Activated effector memory CD4-positive, alpha-beta T cell treated with Interleukin-2 at 50 U/mL for 16 hours (primary cell): ENCODE measurements around the gene SSTR1.
"Not testable (repeated sequence)": the region's sequence is repeated elsewhere in the genome, so short reads cannot be mapped to it uniquely, and the experiment has no call there.

Experiments
- DNase-seq: peaks from one replicate; pipeline ENCODE4 v3.0.0-alpha.2; 2020

Gene SSTR1, protein sequence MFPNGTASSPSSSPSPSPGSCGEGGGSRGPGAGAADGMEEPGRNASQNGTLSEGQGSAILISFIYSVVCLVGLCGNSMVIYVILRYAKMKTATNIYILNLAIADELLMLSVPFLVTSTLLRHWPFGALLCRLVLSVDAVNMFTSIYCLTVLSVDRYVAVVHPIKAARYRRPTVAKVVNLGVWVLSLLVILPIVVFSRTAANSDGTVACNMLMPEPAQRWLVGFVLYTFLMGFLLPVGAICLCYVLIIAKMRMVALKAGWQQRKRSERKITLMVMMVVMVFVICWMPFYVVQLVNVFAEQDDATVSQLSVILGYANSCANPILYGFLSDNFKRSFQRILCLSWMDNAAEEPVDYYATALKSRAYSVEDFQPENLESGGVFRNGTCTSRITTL

DNA sequence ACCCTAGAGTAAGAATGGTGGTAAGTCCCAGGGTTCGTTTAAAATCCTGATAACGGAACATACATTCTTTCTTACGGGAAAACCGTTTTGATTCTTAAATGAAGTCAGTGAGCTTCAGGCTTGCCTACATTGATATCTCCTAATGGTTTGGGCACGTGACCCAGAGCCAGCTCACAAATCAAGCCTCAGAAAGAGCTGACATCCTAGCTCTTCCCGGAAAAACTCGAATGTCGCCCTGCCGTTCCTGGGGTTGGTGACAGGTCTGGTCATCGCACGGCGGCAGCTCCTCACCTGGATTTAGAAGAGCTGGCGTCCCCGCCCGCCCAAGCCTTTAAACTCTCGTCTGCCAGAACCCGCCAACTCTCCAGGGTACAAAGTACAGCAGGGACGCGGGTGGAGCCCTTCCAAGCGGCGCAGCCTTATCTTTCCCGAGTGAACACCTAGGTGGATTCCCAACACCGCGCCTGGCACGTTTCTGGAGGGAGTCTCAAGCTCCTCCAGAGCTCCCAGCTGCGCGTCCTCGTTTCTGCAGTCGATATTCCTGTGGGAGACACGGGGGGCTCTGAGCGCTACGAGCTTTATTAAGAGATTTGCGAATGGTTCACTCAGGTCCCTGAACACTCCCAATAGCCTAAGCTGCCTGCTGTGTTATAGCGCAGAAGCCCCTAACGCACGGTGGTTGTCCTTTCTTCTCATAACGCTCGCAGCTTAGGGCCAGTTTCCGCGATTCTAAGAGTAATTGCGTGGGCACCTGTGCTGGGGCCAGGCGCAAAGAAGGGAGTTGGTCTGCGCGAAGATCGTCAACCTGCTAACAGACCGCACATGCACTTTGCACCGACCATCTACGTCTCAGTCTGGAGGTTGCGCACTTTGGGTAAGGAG, at the start of gene SSTR1:
SSTR1 (plus strand) TSS at position 169 of the 882 bp plus-strand sequence. CDS start 1,486 bp downstream, outside the sequence.
- DNase-seq = no peak

DNA sequence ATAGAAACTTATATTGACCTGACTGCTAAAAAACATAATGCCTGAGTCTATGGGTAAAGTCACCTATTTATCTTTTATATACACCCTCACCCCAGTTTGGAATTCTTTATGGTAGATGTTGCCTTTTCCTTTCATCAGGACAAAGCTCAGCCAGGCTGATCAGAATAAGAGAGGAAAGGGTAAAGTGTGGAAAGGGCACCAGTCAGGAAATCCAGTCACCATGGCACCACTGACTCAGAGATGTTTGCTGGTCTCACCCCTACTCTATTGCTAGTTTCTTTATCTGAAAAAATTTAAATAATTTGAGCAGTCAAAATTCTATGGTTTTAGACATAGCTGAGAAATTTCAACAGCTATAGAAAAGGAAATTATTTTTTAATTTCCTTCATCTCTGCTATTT, 49.2 kb upstream of the SSTR1 start:
- DNase-seq = no peak

DNA sequence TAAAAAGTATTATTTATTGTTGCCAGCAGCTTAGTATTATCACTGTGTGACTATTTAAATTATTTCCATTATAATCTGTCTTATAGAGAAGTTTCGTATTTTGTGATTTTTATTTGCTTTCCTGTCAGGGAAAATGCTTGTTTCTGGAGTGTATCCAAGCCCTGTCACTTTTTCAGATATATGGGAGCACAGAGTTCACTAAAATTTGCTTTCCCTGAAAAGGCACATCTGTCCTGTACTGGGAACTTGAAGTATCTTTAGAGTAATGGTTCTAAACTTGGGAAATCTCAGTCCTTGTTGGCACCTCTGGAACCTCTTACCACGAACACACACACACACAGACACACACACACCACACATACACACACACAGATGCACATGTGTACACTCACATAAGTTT, 39.3 kb upstream of the SSTR1 start:
- DNase-seq = no peak

DNA sequence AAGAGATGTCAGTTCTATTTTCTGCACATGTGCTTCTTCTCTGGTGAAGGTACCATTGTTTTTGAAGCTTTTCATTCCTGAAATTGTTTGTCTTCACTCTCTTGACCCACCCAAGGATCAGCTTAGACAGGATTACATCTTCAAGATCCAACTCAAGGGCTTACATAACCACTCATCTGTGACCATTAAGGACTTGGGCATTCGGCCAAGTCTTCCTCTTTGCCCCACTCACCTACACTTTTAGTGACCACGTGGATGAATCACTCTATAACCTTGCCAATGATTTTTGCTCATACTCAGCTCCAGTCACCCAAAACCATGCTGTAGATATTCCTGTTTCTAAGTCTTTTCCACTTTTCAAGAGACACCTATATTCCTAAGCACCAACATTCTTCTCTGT, 36.5 kb upstream of the SSTR1 start:
- no peak for DNase-seq

DNA sequence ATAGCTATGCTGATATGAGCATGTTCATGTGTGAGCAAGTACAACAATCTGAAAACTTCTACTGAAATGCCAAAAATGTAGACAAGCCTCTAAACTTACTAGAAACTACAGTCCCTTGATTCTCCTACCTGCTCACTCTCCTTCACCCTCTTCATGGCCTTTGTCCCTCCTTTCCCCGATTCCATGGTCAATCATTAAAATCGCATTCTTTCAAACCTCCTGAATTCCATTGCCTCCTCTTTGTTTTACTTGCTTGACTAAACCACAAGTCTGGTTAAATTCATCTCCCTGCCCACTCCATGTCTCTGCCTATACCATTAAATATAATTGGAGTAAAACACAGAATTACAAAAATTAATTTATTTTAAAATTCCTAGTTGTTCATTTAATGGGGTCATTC, 33.0 kb upstream of the SSTR1 start:
- DNase-seq = no peak

DNA sequence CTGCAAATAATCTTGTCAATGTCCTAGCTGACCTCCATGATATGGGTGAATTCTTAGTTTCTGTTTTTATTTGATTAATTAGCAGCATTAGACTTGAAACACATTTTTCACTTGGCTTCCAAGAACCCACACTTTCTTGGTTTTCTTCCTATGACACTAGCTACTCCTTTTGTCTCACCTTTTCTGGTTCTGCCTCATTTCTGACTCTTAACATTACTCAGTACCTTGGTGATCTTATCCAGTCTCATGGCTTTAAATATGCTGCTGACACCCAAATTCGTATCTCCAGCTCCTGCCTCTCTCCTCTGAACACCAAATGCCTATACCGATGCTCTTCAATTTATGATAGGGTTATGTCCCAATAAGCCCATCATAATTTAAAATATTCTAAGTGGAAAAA, 32.0 kb upstream of the SSTR1 start:
- DNase-seq = no peak

DNA sequence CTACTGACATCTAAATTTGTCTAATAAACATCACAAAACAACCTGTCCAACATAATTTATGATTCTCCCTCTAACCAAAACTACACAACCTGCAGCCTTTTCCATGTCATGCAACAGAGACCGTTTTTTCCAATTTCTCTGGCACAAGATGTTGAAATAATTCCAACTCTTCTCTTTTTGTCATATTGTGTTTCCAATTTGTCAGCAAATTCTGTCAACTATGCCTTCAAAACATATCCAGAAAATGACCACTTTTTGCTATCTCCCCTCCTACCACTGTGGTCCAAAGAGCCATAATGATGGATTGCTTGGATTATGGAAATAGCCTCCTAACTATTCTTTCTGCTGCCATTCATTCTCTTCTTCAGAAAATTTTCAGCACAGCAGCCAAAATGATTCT, 31.3 kb upstream of the SSTR1 start:
- no peak for DNase-seq

DNA sequence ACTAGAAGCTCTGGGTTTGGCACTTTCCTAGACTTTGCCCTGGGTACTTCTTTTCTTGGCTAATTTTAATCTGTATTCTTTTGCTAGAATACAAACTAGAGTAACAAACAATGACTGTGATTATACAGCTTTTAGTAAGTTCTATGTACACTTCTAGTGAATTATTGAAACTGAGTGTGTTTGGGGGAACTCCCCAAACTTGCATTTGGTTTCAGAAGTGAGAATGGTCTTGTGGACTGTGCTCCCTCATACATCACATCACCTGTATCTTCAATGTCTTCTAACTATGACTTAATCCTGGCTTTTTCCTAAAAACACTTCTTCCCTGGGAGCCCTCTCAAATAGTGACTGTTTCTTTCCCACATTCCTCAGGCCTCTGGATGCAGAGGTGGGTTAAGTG, 23.6 kb upstream of the SSTR1 start:
- DNase-seq = no peak

DNA sequence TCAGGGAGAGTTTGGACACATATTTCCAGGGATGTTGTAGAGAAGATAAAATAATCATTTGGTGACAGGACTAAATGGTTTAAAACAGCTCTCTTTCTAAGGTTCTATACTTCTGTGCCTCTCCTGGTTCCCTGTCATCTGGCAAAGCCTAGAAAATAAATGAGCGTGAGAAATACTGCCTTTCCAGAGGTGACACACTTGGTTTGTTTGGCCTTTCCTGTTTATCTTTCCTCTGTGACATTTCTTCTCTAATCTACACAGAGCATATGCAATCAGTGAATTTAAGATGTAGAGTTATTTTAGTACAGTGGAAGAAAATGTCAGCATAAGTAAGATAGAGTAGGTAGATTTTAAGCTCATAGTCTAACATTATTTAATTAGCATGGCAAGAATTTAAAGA, 22.0 kb upstream of the SSTR1 start:
- DNase-seq = no peak

DNA sequence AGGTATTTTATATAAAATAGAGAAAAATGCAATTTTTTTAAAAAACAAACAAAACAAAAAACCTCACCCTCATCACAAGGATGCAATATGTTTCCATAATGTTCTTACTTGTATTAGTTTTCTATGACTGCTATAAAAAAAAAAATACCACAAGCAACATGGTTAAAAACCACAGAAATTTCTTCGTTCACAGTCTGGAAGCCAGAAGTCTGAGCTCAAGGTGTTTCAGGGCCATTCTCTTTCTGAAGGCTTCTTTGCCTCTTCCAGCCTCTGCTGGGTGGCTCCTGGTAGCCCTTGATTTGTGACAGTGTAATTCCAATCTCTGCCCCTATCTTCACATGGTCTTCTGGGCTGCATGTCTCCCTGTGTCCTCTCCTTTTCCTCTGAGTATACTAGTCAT, 21.5 kb upstream of the SSTR1 start:
- no peak for DNase-seq

DNA sequence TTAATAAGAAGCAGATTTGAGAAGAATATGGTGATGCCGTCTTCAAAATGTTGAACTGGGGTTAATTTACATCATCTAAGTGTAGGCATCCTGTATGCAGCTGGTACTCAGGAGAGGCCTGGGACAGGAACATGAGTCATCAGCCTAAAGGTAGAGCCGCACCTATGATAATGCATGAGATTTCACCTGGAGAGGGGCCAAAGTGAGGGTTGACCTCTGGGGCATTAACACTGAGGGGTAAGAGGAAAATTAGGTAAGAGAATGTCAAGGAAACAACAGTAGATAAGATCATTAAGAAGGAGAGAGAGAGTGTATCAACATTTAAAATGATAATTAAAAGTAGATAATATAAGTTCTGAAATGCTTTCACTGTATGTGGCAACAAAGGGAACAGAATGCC, 20.2 kb upstream of the SSTR1 start:
- no peak for DNase-seq

DNA sequence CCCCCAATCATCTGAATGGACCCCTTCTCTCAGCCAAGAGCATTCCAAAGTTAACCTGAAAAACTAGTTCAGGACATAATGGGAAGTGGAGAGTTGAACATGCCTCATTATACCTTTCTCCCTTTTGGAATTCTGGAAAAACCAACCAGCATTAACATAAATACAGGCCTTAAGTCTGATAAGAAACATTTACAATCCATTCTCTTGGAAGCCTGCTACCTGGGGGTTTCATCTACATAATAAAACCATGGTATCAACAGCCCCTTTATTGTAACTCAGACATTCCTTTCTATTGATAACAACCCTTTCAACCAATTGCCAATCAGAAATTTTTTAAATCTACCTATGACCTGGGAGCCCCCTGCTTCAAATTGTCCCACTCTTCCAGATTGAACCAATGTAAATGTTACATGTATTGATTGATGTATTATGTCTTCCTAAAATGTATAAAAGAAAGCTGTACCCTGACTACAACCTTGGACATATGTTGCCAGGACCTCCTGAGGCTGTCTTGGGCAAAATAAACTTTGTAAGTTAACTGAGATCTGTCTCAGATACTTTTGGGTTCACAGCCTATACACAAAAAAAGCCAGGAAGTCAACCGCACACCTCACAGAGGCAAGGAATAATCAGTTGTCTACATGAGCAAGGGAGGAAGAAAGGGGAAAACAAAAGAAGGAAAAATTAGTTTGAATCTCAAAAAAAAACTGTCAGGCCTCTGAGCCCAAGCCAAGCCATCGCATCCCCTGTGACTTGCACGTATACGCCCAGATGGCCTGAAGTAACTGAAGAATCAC, 17.6 kb upstream of the SSTR1 start:
- DNase-seq = no peak

DNA sequence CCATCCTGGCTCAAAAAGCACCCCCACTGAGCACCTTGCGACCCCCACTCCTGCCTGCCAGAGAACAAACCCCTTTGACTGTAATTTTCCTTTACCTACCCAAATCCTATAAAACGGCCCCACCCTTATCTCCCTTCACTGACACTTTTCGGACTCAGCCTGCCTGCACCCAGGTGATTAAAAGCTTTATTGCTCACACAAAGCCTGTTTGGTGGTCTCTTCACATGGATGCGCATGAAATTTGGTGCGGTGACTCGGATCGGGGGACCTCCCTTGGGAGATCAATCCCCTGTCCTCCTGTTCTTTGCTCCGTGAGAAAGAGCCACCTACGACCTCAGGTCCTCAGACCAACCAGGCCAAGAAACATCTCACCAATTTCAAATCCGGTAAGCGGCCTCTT, 16.9 kb upstream of the SSTR1 start:
- DNase-seq = not testable (repeated sequence)

DNA sequence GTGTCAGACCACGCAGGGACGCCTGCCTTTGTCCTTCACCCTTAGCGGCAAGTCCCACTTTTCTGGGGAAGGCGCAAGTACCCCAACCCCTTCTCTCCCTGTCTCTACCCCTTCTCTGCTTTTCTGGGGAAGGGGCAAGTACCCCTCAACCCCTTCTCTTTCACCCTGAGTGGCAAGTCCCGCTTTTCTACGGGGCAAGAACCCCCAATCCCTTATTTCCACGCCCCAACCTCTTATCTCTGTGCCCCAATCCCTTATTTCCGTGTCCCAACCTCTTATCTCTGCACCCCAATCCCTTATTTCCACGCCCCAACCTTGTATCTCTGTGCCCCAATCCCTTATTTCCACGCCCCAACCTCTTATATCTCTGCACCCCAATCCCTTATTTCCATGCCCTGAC, 16.2 kb upstream of the SSTR1 start:
- DNase-seq = not testable (repeated sequence)

DNA sequence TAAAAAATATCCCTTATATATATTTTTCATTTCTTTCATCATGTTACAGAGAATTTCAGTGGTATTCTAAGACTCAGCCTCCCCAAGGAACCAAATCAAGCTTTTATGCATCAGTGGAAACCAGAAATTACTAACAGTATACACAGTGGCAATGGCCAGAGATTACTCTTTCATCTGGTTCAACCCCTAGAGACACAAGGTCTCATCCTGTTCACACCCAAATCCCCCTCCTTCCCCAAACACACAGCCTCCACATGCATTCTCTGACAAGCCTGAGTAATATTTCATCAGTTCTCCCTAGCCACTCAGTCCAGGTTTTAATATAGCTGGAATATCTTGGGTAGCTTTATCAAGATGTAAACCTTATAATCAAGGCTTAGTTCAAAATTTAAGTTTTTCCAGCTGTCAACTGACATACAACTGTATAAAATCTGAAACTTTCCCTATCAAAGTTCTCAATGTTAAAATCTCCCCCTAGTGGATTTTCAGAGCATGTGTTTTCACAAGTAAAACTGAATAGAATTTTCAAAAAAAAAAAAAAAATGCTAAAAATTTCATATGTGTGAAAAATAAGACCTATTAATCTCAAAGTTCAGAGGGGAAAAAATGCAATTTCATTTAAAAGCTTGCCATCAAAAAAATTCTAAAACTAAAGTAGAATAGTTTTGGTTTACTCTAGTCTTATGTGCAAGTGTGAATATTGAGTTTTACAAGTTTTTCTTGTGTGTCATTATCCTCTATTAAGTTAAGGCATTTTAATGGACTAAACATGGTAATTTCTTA, 10.5 kb upstream of the SSTR1 start:
- no peak for DNase-seq

DNA sequence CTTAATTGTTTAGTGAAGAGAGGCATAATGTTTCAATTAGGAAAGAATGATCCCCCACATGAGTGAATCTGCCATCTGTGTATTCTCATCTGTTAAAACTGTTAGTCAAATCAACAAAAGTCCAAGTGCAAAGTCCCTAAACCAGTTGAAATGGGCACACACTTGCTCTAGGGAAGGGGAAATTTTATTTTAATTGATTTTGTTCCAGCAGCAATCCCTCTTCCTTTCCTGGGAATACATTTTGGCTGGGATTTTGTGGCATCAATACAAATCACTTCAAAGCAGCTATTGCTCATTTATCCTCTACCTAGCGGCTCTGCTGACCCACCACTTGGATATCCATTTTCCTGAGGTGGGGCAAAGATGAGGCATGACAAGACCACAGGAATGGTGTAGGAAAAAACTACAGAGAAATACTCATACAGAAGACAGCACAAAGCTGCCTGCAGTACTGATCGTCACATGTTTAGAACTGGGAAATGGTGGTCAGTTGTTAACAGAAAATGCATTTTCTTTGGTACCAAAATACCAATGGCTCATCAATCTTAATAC, 9.8 kb upstream of the SSTR1 start:
- DNase-seq = no peak

DNA sequence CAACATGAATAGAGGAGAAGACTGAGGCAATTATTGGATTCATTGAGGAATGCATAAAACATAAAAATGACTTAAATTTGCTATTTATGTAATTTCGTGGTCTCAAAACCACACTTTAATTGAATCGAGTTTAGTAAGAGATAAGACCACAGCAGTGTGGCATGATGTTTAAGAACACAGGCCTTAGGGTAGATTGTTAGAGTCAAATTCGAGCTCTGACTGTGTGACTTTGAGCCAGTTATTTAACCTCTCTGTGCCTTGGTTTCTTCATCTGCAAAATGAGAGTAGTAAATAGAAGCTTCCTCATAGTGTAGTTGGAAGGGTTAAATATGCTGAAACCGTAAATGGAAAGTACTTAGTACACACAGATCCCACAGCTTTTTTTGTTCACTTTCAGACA, 9.3 kb upstream of the SSTR1 start:
- DNase-seq = no peak

DNA sequence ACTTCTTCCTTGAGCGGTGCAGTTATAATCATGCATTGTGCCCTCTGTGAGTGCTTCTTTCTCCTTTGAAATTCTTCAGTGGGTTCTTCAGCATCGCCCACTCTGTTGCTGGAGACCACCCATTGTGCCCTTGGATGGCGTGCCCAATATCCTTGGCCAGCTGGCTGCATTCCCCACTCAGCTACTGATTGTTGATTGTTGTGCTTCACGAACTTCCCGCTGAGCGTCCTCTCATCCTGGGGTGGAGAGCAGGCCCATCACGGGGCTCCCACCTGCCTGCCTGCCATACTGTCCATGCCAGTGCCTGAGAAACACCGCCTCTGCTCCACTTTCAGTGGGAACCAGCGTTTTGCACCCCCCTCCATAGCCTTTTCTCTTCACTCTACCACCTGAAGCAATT, 8.6 kb upstream of the SSTR1 start:
- no peak for DNase-seq

DNA sequence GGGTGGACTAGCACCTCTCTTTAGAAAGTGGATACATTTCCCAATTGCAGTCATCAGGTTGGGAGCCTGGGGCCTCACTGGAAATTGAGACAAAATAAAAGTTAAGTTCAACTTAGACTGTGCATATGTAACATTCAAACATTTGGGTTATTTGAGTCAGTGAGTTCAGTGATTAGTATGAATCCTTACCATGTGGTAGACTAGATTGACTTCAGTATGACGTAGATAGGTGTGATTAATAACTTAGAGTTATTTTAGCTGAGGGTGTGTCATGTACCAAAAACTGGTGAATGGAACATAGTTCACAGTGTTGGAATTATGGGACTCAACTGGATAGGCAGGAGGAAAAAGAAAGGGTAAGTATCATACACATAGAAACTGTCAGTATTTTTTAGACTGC, 8.0 kb upstream of the SSTR1 start:
- DNase-seq = no peak

DNA sequence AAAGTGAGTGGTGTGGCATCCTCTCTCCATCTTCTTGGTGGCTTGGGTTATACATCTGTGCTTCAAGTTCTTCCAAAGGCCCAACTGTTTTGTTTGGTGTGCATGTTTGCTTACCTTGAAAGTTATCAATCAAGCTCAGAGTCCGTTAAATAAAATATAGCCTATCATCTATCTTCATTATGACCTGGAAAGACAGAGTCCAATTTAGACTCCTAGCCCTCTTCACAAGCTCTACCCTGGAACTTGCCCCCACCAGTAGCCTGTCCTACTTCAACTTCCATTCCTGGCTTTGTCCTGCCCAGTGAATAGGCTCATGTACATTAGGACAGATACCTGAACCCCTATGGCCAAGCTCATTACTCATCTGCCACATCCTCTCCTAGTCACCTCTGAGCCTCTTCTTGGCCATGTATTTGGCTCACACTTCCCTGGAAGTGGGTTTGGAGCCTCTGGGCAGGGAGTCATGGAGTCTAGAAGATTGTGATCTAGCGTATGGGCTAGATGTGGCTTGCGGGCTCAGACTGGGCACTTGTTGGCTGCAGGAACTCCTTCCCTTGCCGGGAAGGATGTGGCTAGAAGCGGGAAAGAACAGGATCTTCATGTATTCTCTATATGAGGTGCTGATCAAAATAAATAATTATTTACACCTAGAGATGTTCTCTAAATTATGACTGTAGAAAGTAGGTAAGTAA, 6.4 kb upstream of the SSTR1 start:
- DNase-seq = no peak

DNA sequence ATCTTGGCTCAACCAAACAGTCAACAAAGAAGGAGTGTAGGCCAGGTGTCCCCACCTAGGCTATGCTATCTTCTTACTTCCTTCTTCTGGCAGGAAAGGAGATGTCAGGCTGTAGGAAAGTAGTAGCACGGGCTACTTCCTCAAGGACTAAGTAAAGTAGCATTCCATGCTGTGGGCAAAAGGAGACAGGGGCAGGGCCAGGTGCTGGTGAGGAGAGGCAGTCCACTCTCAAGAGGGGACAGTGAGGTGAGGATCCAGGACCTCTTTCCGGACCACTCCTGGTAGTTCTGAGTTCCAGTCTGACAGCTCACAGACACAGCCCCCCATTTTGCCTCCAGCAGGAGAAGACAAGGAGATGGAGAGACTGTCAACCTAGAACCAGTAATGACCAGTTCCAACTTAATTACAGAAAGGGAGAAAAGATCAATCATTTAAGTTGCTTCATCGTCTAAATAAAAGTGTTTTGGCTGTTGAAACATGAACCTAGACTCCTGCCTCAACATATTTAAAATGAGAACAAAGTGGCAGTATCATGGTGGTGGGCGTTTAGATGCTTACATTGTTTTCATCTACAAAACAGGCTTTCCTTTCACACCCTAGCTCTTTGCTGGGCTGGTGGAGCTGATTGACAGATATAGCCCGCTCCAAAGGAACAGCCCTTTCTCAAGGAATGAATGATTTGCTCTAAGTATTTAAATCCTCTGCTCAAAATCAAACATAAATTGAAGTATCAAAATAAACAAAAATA, 5.1 kb upstream of the SSTR1 start:
- no peak for DNase-seq
